Occipital lobe (tissue), 2 donors: ENCODE data around the gene OTUD6A. TPM values are rescaled to one million over a fixed set of nuclear protein-coding genes. Genes with fewer than 3 reads are reported as not detected.

Experiments used
- DNase-seq: peaks from one replicate; lab custom pipeline; 2025; lab: John Stamatoyannopoulos, UW
- total RNA-seq: library from RNA; depleted of rRNA; stranded (reverse); fragments of >200 nt; gene quantifications from one replicate; pipeline ENCODE4 v1.2.3, GENCODE V29; 2014

The OTUD6A gene, protein sequence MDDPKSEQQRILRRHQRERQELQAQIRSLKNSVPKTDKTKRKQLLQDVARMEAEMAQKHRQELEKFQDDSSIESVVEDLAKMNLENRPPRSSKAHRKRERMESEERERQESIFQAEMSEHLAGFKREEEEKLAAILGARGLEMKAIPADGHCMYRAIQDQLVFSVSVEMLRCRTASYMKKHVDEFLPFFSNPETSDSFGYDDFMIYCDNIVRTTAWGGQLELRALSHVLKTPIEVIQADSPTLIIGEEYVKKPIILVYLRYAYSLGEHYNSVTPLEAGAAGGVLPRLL
- total RNA-seq: not detected

DNA sequence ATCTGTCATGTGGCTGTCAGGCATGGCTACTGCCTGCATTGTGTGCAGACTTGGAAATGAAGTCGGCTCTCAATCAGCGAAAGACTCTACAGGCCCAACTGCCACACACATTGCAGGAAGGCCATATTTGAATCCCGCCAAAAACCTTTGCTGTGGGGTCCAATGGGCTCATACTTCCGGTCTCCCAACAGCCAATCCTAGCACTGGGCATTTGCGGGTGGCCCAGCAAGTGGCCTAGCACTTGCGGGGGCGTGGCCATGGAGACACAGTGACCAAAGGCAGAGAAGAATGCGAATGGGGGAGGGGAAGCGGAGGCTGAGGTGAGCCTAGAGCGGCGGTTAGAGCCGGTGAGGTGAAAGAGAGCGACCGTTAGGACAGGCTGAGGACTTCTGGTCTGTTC, at the start of gene OTUD6A:
OTUD6A (plus strand) TSS at position 382 of the 400 bp plus-strand sequence. CDS start 68 bp downstream, outside the sequence.
- DNase-seq: no peak

DNA sequence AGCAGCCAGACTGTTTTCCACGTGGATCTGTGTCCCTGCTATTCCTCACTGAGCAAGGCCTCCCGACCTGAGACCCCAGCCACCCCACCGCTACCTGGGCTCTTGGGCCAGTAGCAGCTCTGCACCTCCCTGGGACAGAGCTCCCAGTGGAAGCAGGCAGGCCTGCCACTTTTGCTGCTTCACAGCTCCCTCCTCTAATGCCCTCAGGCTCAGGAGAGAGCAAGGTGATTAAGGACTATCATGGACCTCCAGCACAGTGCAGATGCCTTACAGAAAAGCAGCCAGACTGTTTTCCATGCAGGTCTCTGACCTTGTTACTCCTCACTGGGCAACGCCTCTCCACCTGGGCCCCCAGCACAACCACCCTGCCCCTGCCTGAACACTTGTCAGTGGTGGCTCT, 49.5 kb upstream of the OTUD6A start:
- no peak for DNase-seq

DNA sequence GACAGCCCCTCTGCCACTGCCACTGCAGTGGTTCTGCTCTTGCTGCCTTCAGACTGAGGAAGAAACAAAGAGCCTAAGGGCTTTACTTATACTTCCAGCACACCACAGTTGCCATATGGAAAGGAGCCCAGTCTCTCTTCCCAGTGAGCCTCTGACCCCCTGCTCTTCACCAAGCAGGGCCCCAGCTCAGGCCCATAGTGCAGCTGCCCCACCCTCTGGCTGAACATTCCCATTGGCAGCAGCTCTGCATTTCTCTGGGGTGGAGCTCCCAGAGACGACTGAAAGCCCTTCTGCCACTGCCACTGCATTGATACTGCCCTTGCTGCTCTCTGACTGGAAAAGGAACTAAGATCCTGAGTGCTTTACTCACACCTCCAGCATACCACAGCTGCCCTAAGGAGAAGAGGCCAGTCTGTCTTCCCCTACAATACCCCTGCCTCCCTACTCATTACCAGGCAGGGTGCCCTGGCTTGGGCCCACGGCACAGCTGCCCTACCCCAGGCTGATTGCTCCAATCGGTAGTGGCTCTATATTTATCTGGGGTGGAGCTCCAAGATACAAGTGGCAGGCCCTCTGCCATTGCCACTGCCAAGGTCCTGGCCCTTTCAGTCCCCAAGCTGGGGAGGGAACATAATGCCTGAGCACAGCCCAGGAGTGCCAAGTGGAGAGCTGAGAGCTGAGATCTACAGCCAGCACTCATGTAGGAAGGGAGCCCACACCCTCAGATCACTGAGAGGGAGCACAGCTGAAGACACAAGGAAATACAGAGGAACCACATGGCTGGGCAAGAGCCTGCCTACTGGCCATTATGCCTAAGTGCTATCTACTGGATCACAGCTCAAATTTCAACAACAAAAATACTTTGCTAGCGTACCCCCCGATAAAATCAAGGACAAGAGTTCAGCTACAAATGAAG, 48.5 kb upstream of the OTUD6A start:
- no peak for DNase-seq

DNA sequence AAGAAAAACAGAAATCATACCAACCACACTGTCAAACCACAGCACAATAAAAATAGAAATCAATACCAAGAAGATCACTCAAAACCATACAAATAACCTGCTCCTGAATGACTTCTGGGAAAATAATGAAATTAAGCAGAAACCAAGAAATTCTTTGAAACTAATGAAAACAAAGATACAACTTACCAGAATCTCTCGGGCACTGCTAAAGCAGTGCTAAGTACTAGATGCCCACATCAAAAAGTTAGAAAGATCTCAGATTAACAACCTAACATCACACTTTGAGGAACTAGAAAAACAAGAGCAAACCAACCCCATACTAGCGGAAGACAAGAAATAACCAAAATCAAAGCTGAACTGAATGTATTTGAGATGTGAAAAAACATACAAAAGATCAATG, 45.7 kb upstream of the OTUD6A start:
- DNase-seq: no peak

DNA sequence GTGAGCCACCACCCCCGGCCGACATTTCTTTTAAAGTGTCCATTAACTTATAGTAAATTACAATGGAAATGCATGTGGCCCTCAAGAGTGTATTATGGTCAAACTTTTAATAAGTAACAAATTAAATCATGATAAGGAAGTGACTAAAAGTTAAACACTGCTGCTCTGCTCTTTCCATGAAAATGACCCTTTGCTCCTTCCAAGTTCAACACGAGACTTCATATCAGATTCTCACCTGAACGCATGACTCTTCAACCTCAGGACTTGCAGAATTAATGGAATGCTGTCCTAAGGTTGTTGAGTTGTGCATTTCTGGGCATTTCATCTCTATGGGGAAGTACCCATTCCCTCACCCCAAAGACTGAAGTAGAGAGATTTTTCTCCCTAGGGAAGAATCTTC, 39.6 kb upstream of the OTUD6A start:
- no peak for DNase-seq

DNA sequence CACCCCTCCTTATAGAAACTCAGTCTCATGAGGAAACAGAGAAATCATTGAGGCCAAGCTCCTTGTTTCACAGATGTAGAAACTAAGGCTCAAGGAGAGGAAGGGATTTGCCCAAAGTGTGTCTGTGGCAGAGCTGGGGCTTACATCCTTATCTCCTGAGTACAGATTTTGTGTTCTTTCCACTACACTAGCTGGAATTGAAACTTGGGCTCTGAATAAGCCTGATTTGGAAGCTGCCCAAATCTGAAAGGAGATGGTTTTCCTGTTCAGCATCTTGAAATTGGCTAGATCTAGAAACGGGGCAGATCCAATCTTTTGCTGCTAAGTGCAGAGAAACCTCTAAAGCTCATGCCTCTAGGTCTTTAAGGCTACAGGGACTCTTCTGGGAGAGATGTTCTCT, 36.8 kb upstream of the OTUD6A start:
- DNase-seq: no peak

DNA sequence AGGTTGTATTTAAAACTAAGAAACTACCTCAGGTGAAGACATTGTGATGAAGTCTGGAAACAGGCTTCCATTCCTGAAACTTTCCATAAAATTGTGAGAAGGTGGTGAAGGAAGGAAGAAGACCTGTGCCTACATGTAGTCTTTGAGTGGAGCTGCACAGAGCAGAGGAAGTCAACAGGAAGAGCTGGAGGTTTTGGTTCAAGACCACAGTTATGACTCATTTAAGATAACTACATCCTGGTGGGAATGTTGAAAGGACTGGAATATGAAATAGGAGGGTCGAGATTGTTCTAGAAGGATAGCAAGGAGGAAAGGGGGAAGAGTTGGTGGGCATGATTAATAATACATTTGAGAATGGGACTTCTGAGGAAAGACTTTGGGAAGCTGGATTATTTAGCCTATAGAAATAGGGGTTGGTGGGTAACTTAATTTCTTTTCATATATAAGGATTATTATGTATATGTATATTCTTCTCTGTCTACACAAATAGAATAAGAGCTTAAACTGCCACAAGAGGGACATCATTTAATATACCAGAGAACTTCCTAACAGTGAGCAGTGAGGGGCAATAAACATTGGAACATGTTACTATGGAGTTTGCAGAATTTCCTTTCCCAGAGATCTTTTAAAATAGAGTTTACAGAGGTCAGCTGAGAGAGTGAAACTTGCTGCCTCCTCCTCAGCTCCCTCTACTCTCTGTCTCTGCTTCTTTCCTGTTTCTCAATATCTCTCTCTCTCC, 36.0 kb upstream of the OTUD6A start:
- DNase-seq: no peak

DNA sequence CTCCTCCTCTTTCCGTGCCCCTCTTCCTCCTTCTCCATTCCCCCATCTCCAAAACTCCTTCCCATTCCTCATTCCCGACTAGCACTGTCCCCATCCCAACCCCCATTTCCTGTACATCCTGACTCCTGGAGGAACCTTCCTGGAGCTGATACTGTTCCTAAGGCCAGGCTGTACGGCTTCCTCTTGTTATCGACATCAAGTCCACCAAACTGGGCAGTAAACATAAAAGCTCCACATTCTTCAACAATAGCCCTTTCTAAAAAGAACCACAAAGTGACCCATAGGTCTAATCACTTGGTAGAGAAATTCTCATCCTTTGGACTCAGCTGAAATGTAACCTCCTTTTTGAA, 35.4 kb upstream of the OTUD6A start:
- DNase-seq: no peak

DNA sequence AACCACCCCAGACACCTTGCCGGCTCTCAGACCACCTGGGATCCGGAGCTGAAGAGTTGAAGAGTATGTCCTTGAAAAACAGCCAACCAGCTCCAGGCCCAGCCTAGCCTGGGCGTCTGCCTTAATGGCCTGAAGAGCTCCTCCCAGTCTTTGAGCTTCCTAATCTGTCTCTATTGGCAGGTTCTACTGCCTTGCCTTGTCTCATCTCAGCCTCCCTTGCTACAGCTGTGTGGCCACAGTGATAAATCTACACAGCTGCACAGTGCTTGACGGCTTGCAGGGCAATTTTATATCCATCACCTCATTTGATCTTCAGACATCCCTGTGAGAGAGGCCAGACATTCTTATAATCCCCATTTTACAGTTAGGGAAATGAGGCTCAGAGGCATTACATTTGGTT, 32.4 kb upstream of the OTUD6A start:
- DNase-seq: no peak

DNA sequence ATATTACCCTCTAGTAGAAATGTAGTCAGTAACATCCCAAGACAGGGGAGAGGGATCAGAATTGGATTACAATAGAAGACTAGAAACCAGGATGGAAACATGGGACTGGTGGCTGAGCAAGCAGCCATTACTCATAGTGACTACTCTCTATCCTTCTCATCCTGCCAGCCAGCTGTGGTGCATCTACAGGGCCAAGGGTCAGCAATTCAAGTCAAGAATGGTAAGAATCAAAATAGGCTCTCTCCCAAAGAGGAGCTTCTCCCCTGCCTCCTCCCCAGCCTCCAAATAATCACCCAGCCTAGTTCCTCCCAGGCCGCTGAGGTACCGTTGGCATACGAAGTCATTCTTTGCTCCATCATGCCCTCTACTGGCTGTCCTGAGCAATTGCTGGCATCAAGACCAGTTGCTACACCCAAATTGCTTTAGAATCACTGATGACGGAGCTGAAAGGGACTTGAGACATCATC, 31.9 kb upstream of the OTUD6A start:
- DNase-seq: no peak

DNA sequence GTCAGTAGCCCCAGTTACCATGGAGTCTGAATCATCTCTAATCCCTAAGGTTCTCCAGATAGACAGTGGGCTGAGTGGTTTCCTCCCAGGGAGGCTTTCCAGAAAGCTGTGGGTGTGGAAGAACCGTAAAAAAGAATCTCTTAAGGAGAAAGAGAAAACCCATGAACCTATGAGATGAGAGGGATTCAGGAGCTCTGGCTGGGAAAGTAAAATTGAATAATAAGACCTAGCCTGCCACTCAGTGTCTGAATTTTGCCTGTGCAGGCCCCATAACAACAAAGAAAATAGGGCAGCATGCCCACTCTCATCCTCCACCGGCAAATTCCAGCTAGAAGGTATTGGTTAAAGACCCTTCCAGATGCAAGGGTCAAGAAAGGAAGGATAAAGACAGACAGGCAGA, 29.5 kb upstream of the OTUD6A start:
- no peak for DNase-seq

DNA sequence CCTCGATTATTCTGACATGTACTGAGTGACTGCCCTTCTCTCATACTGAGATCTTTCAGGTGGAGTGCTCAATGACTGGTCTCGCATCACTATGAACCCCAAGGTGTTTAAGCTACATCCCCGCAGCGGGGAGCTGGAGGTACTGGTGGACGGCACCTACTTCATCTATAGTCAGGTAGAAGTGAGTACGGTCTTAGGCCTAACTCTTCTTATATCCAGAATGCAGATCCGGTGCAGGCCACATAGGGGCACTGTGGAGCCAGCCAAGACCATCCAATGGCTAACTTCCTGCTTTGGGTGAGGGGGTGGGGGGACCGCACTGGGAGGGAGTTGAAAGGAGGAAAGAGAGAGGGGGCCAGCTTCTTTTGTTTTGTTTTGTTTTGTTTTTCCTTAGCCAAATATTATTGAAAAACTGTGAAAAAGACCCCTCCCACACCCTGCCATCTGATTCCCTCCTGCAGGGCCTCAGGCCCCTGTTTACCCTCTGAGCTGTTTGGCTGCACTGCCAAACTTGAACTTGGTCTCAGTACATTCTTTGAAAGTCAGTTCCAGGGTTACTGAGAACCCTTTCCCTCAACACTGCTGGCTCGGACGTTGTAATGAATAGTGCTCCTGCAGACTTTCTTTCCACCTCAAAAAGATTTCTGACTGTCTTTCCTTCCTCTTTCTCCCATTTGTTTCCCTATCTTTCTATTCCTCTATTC, 28.8 kb upstream of the OTUD6A start:
- DNase-seq: no peak

DNA sequence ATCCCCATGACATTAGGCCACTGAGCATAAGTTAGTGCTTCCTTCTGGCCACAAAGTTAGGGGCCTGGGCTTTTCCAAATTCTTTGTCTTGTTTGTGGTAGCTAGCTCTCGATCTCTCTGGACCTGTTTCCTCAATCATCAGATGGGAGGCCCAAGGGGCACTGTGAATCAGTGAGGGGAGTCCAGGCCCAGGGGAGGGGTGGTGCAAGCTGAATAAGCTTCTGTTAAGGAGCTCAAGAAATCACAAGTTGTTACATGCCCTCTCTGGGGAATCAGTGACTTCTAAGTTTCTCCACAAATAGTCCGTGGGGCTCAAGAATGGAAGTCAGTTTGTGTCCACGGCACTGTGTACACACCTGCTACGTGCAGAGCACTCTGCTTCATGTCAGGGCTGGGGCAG, 27.6 kb upstream of the OTUD6A start:
- no peak for DNase-seq

DNA sequence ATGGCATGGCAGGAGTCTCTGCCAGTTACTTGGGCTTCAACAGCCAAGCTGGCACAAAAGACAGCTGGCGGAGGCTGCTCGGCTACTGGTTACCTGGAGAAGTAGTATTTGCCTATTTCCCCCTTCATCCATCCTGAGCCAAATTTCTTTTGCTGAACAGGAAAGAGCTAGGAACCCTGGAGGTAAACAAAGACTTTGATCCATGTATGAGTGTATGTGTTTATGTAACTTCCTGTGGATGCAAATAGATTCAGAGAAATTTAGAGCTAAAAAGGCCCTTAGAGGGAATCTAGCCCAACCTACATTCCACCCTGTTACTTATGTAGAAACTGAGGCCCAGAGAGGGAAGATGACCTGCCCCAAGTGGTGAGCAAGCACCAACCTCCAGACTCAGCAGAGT, 23.7 kb upstream of the OTUD6A start:
- no peak for DNase-seq

DNA sequence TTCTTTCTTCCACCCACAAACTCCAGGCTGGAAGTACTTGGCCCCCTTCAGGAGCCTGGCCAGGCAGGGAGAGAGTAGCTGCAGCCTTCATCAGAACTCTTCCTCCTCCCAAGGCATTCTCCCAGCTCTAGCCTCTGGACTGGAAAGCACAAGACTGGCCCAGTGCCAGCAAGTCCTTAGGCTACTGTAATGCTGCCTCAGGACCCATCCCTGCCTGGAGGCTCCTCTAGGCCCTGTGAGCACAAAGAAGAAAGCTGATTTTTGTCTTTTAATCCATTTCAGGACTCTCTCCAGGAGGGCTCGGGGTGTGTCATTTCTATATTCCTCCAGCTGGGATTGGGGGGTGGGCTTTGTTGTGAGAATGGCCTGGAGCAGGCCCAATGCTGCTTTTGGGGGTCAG, 23.3 kb upstream of the OTUD6A start:
- no peak for DNase-seq

DNA sequence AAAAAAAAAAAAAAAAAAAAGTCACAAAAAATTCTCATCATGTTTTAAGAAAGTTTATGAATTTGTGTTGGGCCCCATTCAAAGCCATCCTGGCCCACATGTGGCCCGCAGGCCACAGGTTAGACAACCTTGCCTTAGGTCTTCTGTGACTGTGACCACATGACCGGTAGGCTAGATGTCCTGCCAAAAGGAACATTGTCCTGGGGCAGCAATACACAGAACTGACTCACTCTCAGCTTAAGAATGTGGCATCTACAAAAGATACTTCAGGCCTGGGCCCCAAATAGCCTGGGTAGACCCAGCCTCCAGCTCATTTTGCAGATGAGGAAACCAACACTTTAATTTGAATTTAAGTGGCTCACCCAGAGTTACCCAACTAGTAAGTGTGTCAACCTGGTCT, 22.5 kb upstream of the OTUD6A start:
- no peak for DNase-seq

DNA sequence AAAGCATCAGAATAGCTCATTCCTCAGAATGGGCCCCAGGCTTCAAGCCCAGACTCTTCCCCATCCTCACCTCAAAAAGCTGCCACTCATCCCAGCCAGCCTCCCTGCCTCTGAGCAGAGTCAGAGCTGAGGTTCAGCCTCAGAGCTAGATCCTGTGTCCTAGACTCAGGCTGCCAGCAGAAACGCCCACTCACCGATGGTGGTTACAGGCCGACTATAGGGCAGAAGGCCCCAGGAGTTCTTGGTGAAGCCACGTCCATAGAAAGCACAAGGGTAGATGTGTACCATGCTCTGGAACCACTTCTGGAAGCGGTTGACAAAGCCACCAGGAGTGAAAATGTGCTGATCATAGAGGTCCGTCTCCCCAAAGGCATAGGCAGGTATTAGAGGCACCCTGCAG, 20.3 kb upstream of the OTUD6A start:
- DNase-seq: no peak

DNA sequence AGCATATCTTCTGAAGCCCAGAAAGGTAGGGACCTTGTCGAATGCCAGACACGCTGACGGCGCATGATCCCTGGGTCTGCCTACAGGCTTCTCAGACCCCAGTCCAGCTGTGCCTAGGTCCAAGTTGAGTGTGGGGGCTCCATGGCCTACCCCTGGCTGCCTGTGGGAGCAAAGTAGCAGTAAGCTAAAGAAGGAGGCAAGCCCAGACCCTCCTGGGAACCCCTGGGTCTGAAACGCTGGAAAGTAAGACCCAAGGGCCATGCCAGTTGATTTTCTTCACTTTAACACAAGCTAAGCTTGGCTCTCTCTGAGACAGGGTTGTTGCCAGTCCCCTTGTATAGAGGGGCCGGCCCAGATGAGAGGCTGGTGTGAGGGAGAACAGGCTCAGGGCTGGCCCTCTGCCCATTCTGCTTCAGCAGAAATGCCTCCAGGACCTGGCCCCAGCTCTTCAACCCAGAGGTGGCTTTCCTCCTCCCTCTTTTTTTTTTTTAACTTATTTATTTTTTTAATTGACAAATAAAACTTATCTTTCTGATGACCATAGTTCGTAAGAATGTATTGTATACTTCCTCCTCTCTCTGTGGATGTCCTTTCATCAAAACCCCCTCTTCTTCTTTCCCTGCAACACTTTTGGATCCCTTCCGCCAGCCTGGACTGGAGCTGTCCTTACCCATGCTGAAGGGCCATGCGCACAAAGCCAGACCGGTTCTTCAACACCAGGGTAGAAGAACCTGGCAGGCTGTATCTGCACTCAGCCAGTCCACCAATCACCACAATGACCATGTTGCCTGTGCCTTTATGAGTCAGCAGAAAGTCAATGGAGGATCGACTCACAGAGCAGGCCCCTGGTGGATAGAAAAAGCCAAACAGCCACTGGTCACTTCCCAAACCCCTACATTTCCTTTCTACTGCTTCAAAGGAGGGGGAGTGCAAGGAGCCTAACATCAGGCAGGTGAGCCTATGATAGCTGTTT, 19.6 kb upstream of the OTUD6A start:
- DNase-seq: no peak

DNA sequence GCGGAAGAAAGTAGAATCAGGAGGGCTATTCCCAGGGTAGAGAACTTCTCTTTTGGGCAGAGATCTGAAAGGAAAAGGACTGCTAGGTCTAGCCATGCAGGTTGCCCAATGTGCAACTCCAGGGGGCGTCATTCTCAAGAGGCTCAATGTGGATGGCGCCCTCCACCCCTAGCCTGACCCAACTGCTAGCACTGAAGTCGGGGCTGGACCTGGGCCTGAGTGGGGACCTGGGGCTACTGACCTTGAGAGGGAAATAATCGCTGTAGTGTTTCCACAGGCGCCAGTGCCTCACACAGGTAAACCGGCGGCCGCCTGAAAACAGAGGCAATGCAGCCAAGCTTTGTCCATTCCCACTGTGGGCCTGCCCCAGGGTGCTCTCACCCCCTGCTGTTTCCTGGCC, 18.6 kb upstream of the OTUD6A start:
- DNase-seq: no peak

DNA sequence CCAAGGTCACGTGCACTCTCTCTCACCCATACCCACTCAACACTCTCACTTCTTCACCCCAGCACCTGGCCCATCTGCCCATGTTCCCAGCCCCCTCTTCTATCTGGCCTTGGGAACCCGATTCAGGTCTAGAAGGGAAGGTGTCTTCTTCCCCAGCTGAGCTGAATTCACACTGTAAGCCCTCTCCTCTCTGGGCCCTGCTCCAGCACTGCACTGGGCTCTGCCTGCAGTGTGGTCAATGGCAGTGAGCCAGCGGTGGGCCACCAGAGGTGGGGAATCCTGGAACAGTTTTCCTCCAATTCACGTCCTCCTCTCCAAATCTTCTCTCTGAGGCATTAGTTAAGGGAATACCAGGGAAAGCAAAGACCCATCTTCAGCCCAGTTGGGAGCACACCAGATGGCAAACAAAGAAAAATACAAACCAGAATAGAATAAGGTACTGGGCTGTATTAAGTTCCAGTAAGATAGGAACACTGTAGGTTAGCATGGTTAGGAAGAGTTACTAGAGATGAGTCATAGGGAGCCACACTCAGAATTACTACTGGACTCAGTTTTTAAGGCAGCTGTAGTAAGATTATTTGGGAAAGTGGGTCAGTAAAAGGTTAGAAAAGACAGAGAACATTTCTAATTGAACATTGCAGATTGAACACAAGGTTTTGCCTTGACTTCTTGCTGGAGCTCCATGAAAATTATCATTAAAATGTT, 17.6 kb upstream of the OTUD6A start:
- no peak for DNase-seq
